Natural killer cell (primary cell): ENCODE measurements around the gene PDE6B. TPM values are rescaled to one million over a fixed set of nuclear protein-coding genes. Genes with fewer than 3 reads are reported as not detected.
A peak's percentile ranks its signal among the peaks of the same experiment; 100 is the strongest.

ENCODE experiments used
- ATAC-seq, 3 donors: fragments of 150-1000 bp in 2 of 3; fragments of 200-7000 bp in 1 of 3; cut with Tn5 transposase; 1 replicate in 1 of 3; 2 replicates in 2 of 3; pipeline ENCODE4 v1.10.0; 2021; ENCODE audit warnings: mild to moderate bottlenecking in 2 of 3, moderate library complexity in 2 of 3
- DNase-seq, 2 donors: peaks; one replicate each; pipeline versions ENCODE4 v3.0.0 to v3.0.0-alpha.2; 2013 to 2021; ENCODE audit warnings: mixed read lengths in 1 of 2
- H3K27ac ChIP-seq: one replicate; pipeline ENCODE4 v1.5.1; 2013; ENCODE audit warnings: mild to moderate bottlenecking, low read length
- H3K27me3 ChIP-seq: one replicate; pipeline ENCODE4 v1.6.1; 2013; ENCODE audit warnings: low read length; ENCODE audit not compliant: control insufficient read depth, insufficient read depth
- H3K36me3 ChIP-seq: one replicate; pipeline ENCODE4 v1.6.1; 2013; ENCODE audit warnings: low read length; ENCODE audit not compliant: control insufficient read depth, insufficient read depth
- H3K4me1 ChIP-seq: one replicate; pipeline ENCODE4 v1.6.1; 2013; ENCODE audit warnings: low read length; ENCODE audit not compliant: control insufficient read depth, insufficient read depth
- H3K4me3 ChIP-seq: one replicate; pipeline ENCODE4 v1.5.1; 2013; ENCODE audit warnings: low read length
- H3K9me3 ChIP-seq: one replicate; pipeline ENCODE4 v1.6.1; 2013; ENCODE audit warnings: low read length; ENCODE audit not compliant: control insufficient read depth, insufficient read depth
- H3K27ac Mint-ChIP-seq, 2 donors: one replicate each; pipeline ENCODE4 v1.8.0; 2022; ENCODE audit warnings: mild to moderate bottlenecking in 2 of 2, mixed read lengths in 2 of 2, moderate library complexity in 1 of 2
- H3K27me3 Mint-ChIP-seq, 2 donors: one replicate each; pipeline ENCODE4 v1.8.0; 2022; ENCODE audit warnings: low read depth in 2 of 2, mixed read lengths in 2 of 2
- H3K36me3 Mint-ChIP-seq: one replicate; pipeline ENCODE4 v1.8.0; 2022; ENCODE audit warnings: mixed read lengths
- H3K4me1 Mint-ChIP-seq, 2 donors: one replicate each; pipeline ENCODE4 v1.8.0; 2022; ENCODE audit warnings: mixed read lengths in 2 of 2
- H3K4me3 Mint-ChIP-seq: one replicate; pipeline ENCODE4 v1.8.0; 2022; ENCODE audit warnings: mild to moderate bottlenecking, moderate library complexity, mixed read lengths
- H3K9me3 Mint-ChIP-seq, 2 donors: one replicate each; pipeline ENCODE4 v1.8.0; 2022; ENCODE audit warnings: mixed read lengths in 2 of 2
- CTCF ChIP-seq: fragments of 200-600 bp; IDR thresholded peaks from one replicate; pipeline ENCODE4 v1.8.0; 2022; ENCODE audit warnings: antibody characterized with exemption
- WGBS: methylation state at CpG from one replicate; pipeline ENCODE4 v1.1.7; 2013; ENCODE audit warnings: missing lambda C conversion rate; ENCODE audit not compliant: insufficient coverage; 5-methylcytosine and 5-hydroxymethylcytosine counted together
- intact Hi-C: fragments of 100-400 bp; cut with micrococcal nuclease; formaldehyde crosslinking; loops from one replicate; pipeline ENCODE4 v1.14.2; 2022
- total RNA-seq, 4 donors: library from RNA; stranded (reverse); fragments of 120-200 nt in 1 of 4; gene quantifications; one replicate each; pipeline versions ENCODE4 v1.2.3 to v1.2.4, GENCODE V29; 2013 to 2022

Gene PDE6B
- total RNA-seq, 3 donors from 2014 or later (not counting 1 experiment from before 2014, with no cell fraction given): 15.8 to 18.8 (median 17.2) TPM

- Histone ChIP-seq H3K4me1 (peaks cover 32% of the 10 kb centered on the region), H3K4me3 (no peak overlapping the region), H3K36me3 (no peaks in the 10 kb centered on the region), H3K27ac (no peak overlapping the region), H3K27me3 (no peaks in the 10 kb centered on the region), H3K9me3 (no peaks in the 10 kb centered on the region)
- no peaks in the 10 kb centered on the region for H3K27me3 Mint-ChIP-seq
- ATAC-seq (peak in 1 of 3 donors; percentile 17), DNase-seq (peak in 1 of 2 donors; percentile 69)
- intact Hi-C loops: loop anchor here (2.0 kb wide), 1 partner anchor 23 kb away; the partner anchor contains the start of gene PCGF3
- H3K9me3 Mint-ChIP-seq: no peaks in the 10 kb centered on the region
- H3K4me3 Mint-ChIP-seq: peak overlapping the region; percentile 40
- H3K4me1 Mint-ChIP-seq: peaks cover 11 to 27% of the 10 kb centered on the region in 2 donors
- no peaks in the 10 kb centered on the region for H3K36me3 Mint-ChIP-seq
- WGBS: 82% methylated on average over 53 of the region's 58 CpGs
- peak overlapping the region in 1 of 2 donors; percentile 90 for H3K27ac Mint-ChIP-seq
- TF ChIP-seq CTCF: no peak
Measured at GRCh38 chr4:681736-682451, 56.5 kb downstream of the PDE6B start.

GRCh38 chr4:682490-683172 is 57.3 kb downstream of the PDE6B start:
- peaks cover 39% of the 10 kb centered on the region for H3K4me1 ChIP-seq
- intact Hi-C loops: no loop called here
- DNase-seq (no peak), ATAC-seq (no peak)
- H3K27me3 Mint-ChIP-seq: no peaks in the 10 kb centered on the region
- H3K27ac Mint-ChIP-seq: no peak overlapping the region
- WGBS: 93% methylated on average over 23 of the region's 23 CpGs
- H3K4me1 Mint-ChIP-seq: peaks cover 13 to 29% of the 10 kb centered on the region in 2 donors
- no peaks in the 10 kb centered on the region for H3K27me3 ChIP-seq
- no peaks in the 10 kb centered on the region for H3K9me3 Mint-ChIP-seq
- H3K27ac ChIP-seq: no peak overlapping the region
- no peaks in the 10 kb centered on the region for H3K36me3 ChIP-seq
- peak overlapping the region; percentile 47 for H3K4me3 Mint-ChIP-seq
- no peaks in the 10 kb centered on the region for H3K36me3 Mint-ChIP-seq
- H3K9me3 ChIP-seq: no peaks in the 10 kb centered on the region
- no peak for TF ChIP-seq CTCF
- no peak overlapping the region for H3K4me3 ChIP-seq

- no peak for TF ChIP-seq CTCF
- Mint-ChIP-seq H3K27me3 (no peaks in the 10 kb centered on the region), H3K36me3 (no peaks in the 10 kb centered on the region), H3K4me3 (no peak overlapping the region), H3K27ac (peak overlapping the region in 1 of 2 donors; percentile 58), H3K4me1 (peaks cover 16 to 32% of the 10 kb centered on the region in 2 donors), H3K9me3 (no peaks in the 10 kb centered on the region)
- no peak overlapping the region for H3K4me3 ChIP-seq
- H3K36me3 ChIP-seq: no peaks in the 10 kb centered on the region
- ATAC-seq (no peak), DNase-seq (no peak)
- intact Hi-C loops: no loop called here
- no peak overlapping the region for H3K27ac ChIP-seq
- H3K9me3 ChIP-seq: no peaks in the 10 kb centered on the region
- H3K27me3 ChIP-seq: no peaks in the 10 kb centered on the region
- peaks cover 46% of the 10 kb centered on the region for H3K4me1 ChIP-seq
- WGBS: 72% methylated on average over 25 of the region's 25 CpGs
Measured at GRCh38 chr4:683247-683897, 58.0 kb downstream of the PDE6B start.
